Left renal cortex interstitium (tissue), 4 donors: Measurements from ENCODE around the gene TPD52L1. TPM values are rescaled to one million over a fixed set of nuclear protein-coding genes. Genes with fewer than 3 reads are reported as not detected.

Experiments used
- DNase-seq, 4 donors: peaks; one replicate each; pipeline ENCODE4 v3.0.0-alpha.2; 2013; ENCODE audit warnings: low read depth in 4 of 4, low spot score in 2 of 4, missing footprints in 1 of 4
- polyA plus RNA-seq, 4 donors: library from polyadenylated mRNA; unstranded; fragments of 120-200 nt; gene quantifications; one replicate each; pipeline ENCODE4 v1.2.1, GENCODE V29; 2013; ENCODE audit not compliant: insufficient read length in 4 of 4

The TPD52L1 gene
- polyA plus RNA-seq, 4 donors = 77.5 to 116 (median 97.5) TPM

GRCh38 chr6:125231574-125232343, 78.2 kb downstream of the TPD52L1 start:
- DNase-seq = no peak

DNA sequence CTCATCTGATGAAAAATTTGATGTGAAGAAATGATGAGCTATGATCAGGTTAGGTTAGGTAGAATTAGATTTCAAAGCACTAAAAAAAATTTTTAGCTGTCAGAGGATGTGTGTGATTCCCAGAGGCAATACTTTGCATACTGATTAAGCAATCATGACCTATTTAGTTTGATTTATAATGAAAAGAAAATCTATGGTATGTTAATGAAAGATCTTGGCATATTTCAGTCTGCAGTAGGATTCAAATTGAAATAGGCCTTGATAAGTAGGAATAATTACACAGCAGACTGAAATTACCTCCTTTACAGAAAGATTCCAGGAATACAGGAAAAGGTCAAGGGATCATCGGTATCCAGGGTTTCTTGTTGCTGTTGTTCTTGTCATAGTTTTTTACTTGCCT, 78.9 kb downstream of the TPD52L1 start:
- no peak for DNase-seq

- DNase-seq = no peak
These were observed 79.6 kb downstream of the TPD52L1 start for GRCh38 chr6:125233202-125233601.

GRCh38 chr6:125236536-125237327, 83.2 kb downstream of the TPD52L1 start:
- DNase-seq = no peak

DNA sequence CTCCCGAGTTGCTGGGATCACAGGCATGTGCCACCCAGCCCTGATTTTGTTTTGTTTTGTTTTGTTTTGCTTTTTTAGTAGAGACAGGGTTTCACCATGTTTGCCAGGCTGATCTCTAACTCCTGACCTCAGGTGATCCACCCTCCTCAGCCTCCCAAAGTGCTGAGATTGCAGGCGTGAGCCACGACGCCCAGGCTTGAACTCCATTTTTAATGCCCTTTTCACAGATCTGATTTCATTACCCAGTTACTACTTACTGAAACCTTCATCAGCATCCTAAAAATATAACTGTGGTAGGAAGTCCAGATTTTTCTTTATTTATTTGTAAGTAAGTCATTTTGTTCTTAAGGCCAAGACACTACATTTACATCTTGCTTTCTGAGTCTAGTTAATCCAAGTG, 84.2 kb downstream of the TPD52L1 start:
- DNase-seq = no peak

GRCh38 chr6:125245109-125245508, 91.5 kb downstream of the TPD52L1 start:
- DNase-seq = no peak

GRCh38 chr6:125245523-125246264, 92.1 kb downstream of the TPD52L1 start:
- no peak for DNase-seq

DNA sequence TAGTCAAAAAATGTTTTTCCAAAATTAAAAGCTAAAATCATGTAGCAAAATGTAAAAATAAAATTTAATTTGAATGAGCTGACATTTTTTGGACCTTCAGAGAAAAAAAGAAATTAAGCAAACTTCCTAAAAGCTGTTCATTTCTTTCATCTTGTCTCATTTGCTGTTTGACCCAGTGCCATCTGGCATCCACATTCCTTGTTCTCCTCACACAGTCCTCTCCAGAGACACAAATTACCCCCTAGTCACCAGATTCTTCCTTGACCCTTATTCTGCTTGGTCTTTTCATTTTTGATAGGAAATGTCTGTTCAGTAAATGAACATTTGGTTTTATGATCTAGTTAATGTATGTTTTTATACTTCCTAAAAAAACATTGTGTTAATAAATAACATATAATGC, 93.0 kb downstream of the TPD52L1 start:
- DNase-seq = no peak

DNA sequence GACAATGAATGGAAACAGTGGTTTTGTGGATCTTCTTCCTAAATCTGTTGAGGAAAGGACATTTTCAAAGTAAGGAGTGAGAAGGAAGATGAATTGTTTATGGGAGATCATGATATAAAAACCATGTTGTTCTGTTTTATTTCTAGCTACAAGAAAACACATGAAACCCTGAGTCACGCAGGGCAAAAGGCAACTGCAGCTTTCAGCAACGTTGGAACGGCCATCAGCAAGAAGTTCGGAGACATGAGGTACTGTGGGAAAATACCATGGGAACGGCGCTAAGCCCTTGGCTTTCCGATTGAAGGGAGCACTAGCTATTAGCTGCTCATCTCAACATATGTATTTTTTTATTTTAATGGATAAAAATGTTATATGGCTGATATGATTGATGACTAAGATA, 94.6 kb downstream of the TPD52L1 start:
- no peak for DNase-seq

GRCh38 chr6:125250511-125250910, 96.9 kb downstream of the TPD52L1 start:
- no peak for DNase-seq

DNA sequence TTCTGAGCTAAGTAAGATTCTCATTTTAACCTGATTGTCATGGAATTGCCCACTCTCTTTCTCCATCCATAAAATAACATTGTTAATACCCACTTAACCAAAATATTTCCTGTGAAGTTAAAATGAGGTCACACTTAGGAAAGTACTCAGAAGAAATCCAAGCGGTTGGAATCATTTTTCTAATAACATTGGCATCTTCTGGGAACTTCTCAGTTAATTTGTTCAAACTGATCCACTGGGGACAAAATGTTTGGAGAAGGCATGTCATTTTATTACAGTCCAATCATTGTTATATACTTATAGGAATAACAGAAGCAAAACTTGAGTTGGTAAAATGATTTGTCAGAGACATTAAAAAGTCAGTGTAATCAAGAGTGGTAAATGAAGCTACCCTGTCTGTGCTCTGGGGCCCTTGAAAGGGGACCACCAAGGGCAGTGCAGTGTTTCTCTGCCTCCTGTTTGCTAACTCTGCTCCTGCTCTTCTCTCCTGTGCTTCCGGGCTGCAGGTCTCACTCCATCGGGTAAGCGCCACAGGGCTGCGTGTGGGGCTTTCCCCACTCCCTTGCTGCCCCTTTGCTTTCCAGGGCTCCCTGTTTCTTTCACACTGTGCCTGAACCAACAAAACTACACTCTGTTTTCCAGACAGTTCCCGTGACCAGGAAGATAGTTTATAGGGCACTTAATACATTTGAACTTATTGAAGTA, 98.1 kb downstream of the TPD52L1 start:
- DNase-seq = no peak

- no peak for DNase-seq
These were observed 99.3 kb downstream of the TPD52L1 start for GRCh38 chr6:125252891-125253290.

- no peak for DNase-seq
These were observed 100.3 kb downstream of the TPD52L1 start for GRCh38 chr6:125253881-125254280.

DNA sequence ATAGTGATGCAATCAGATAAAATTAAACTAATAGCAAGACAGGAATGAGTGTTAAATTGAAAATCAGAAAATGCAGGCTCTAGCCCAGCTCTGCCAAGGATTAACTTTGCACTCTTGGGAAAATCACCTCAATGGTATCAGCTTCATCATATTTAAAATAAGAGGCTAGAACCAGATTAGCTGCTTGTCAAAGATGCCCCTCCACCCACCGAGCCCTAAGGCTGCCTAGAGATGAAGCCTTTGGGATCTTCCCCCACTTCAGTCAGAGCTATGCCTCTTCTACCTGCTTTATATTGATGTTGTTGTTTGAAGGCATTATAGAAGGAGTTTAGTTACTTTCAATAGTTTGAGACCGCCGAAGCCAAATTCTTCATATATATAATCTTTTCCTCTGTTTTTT, 100.7 kb downstream of the TPD52L1 start:
- no peak for DNase-seq

GRCh38 chr6:125255201-125255600, 101.6 kb downstream of the TPD52L1 start:
- no peak for DNase-seq

- no peak for DNase-seq
These were observed 103.8 kb downstream of the TPD52L1 start for GRCh38 chr6:125257351-125257750.

GRCh38 chr6:125258651-125259353, 105.2 kb downstream of the TPD52L1 start:
- no peak for DNase-seq

- no peak for DNase-seq
These were observed 105.8 kb downstream of the TPD52L1 start for GRCh38 chr6:125259354-125259736.

GRCh38 chr6:125262016-125263013, 108.7 kb downstream of the TPD52L1 start:
- no peak for DNase-seq
